Measurements from ENCODE around the gene FANK1.

DNA sequence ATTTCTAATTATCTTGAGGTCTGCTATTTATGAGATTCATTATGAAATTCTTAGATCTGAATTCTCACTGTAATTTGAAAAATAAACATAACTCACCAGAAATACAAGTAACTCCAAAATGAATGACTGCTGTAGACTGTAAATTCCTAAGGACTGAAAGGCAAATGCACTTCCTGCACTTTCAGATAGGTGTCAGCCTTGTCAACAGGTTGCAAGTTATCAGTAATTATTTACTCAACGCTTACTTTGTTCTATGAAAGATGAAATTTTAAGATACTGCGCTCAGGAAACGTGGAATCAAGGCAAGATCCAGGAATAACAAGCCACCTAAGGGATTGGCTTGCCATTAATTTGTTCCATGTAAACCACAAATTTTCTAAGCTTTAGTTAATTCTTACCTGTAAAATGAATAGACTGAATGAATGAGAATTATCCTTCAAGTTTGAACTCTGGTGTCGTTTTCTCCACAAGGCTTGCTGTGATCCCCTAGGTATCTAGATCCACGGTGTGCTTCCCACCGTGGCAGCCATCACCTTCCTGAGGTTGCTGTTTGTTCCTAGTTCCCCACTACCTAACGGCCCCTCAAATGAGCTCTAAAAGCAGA lies 27.9 kb upstream of the FANK1 start:
- no peak for TF ChIP-seq POLR2A (IDR thresholded peaks at IDR 0.05)
- TF ChIP-seq, protein P1, sequence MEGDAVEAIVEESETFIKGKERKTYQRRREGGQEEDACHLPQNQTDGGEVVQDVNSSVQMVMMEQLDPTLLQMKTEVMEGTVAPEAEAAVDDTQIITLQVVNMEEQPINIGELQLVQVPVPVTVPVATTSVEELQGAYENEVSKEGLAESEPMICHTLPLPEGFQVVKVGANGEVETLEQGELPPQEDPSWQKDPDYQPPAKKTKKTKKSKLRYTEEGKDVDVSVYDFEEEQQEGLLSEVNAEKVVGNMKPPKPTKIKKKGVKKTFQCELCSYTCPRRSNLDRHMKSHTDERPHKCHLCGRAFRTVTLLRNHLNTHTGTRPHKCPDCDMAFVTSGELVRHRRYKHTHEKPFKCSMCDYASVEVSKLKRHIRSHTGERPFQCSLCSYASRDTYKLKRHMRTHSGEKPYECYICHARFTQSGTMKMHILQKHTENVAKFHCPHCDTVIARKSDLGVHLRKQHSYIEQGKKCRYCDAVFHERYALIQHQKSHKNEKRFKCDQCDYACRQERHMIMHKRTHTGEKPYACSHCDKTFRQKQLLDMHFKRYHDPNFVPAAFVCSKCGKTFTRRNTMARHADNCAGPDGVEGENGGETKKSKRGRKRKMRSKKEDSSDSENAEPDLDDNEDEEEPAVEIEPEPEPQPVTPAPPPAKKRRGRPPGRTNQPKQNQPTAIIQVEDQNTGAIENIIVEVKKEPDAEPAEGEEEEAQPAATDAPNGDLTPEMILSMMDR (IDR thresholded peaks at IDR 0.05) = peak; percentile 66 to 79 (median 76)
